ENCODE data around the gene DNAH3. TPM values are rescaled to one million over a fixed set of nuclear protein-coding genes. Genes with fewer than 3 reads are reported as not detected.
A peak's percentile ranks its signal among the peaks of the same experiment; 100 is the strongest.

Gene DNAH3
- total and polyA plus RNA-seq, 2 experiments from 2014 or later, result 0.70 to 1.3 TPM

- Histone ChIP-seq H3K36me3 (ENCODE audit: insufficient read depth) (peaks cover 5% of the 10 kb centered on the region), H4K20me1 (replicated peaks; ENCODE audit: insufficient read depth) (peaks cover 17% of the 10 kb centered on the region), H3K79me2 (replicated peaks; ENCODE audit: insufficient read depth) (peaks cover 76% of the 10 kb centered on the region), H2AFZ (peak within 1 kb of the TSS; percentile 70), H3K9me2 (ENCODE audit: insufficient read depth) (no peaks in the 10 kb centered on the region), H3F3A (replicated peaks; ENCODE audit: low read depth) (no peaks in the 10 kb centered on the region), H3K4me2 (peak within 1 kb of the TSS; percentile 96), H3K27me3 (ENCODE audit: insufficient read depth) (no peaks in the 10 kb centered on the region), H3K27ac (ENCODE audit: low read depth) (peak within 1 kb of the TSS; percentile 97), H3K4me1 (ENCODE audit: insufficient read depth) (peaks cover 43% of the 10 kb centered on the region), H3K4me3 (peak within 1 kb of the TSS; percentile 88)
- Mint-ChIP-seq H3K27me3 (ENCODE audit: insufficient read depth, low read depth, poor library complexity) (peaks cover 6% of the 10 kb centered on the region), H3K4me3 (peak within 1 kb of the TSS; percentile 89), H3K9me3 (peaks cover 2% of the 10 kb centered on the region; the same call in 1 of the 3 replicates), H3K27ac (peak within 1 kb of the TSS; percentile 99), H3K4me1 (peaks cover 51% of the 10 kb centered on the region), H3K36me3 (ENCODE audit: low read depth) (peaks cover 21% of the 10 kb centered on the region)
- ATAC-seq (peak; percentile 90), DNase-seq (ENCODE audit: low spot score) (peak; percentile 98)
- TF ChIP-seq, protein P1, sequence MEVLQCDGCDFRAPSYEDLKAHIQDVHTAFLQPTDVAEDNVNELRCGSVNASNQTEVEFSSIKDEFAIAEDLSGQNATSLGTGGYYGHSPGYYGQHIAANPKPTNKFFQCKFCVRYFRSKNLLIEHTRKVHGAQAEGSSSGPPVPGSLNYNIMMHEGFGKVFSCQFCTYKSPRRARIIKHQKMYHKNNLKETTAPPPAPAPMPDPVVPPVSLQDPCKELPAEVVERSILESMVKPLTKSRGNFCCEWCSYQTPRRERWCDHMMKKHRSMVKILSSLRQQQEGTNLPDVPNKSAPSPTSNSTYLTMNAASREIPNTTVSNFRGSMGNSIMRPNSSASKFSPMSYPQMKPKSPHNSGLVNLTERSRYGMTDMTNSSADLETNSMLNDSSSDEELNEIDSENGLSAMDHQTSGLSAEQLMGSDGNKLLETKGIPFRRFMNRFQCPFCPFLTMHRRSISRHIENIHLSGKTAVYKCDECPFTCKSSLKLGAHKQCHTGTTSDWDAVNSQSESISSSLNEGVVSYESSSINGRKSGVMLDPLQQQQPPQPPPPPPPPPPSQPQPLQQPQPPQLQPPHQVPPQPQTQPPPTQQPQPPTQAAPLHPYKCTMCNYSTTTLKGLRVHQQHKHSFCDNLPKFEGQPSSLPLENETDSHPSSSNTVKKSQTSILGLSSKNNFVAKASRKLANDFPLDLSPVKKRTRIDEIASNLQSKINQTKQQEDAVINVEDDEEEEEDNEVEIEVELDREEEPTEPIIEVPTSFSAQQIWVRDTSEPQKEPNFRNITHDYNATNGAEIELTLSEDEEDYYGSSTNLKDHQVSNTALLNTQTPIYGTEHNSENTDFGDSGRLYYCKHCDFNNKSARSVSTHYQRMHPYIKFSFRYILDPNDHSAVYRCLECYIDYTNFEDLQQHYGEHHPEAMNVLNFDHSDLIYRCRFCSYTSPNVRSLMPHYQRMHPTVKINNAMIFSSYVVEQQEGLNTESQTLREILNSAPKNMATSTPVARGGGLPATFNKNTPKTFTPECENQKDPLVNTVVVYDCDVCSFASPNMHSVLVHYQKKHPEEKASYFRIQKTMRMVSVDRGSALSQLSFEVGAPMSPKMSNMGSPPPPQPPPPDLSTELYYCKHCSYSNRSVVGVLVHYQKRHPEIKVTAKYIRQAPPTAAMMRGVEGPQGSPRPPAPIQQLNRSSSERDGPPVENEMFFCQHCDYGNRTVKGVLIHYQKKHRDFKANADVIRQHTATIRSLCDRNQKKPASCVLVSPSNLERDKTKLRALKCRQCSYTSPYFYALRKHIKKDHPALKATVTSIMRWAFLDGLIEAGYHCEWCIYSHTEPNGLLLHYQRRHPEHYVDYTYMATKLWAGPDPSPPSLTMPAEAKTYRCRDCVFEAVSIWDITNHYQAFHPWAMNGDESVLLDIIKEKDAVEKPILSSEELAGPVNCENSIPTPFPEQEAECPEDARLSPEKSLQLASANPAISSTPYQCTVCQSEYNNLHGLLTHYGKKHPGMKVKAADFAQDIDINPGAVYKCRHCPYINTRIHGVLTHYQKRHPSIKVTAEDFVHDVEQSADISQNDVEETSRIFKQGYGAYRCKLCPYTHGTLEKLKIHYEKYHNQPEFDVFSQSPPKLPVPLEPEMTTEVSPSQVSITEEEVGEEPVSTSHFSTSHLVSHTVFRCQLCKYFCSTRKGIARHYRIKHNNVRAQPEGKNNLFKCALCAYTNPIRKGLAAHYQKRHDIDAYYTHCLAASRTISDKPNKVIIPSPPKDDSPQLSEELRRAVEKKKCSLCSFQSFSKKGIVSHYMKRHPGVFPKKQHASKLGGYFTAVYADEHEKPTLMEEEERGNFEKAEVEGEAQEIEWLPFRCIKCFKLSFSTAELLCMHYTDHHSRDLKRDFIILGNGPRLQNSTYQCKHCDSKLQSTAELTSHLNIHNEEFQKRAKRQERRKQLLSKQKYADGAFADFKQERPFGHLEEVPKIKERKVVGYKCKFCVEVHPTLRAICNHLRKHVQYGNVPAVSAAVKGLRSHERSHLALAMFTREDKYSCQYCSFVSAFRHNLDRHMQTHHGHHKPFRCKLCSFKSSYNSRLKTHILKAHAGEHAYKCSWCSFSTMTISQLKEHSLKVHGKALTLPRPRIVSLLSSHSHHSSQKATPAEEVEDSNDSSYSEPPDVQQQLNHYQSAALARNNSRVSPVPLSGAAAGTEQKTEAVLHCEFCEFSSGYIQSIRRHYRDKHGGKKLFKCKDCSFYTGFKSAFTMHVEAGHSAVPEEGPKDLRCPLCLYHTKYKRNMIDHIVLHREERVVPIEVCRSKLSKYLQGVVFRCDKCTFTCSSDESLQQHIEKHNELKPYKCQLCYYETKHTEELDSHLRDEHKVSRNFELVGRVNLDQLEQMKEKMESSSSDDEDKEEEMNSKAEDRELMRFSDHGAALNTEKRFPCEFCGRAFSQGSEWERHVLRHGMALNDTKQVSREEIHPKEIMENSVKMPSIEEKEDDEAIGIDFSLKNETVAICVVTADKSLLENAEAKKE (CRISPR knock-in tag; IDR thresholded peaks at IDR 0.05), result no peak
- TF ChIP-seq EZH2 (IDR thresholded peaks at IDR 0.05; ENCODE audit: low read depth, unreplicated experiment), result no peak
- TF ChIP-seq STAT1 (IDR thresholded peaks at IDR 0.05; ENCODE audit: unreplicated experiment), result no peak
- no peak for TF ChIP-seq JUNB (IDR thresholded peaks at IDR 0.05; ENCODE audit: unreplicated experiment)
- TF ChIP-seq POLR2AphosphoS5 (IDR thresholded peaks at IDR 0.05; ENCODE audit: low read depth), result peak; percentile 76
- no peak; the same call in 1 of the 2 replicates for TF ChIP-seq ETS1 (IDR thresholded peaks at IDR 0.05)
- TF ChIP-seq EZH2phosphoT487 (IDR thresholded peaks at IDR 0.05; ENCODE audit: unreplicated experiment), result no peak
- no peak for TF ChIP-seq NANOG (IDR thresholded peaks at IDR 0.05; ENCODE audit: borderline replicate concordance)
- TF ChIP-seq CTCF (conservative IDR thresholded peaks at IDR 0.05; ENCODE audit: low read depth in 2 of 2), result no peak
- TF ChIP-seq ZNF114 (CRISPR knock-in tag; IDR thresholded peaks at IDR 0.05), result no peak
- TF ChIP-seq REST (IDR thresholded peaks at IDR 0.05; ENCODE audit: unreplicated experiment), result no peak
- TF ChIP-seq CREB1 (CRISPR knock-in tag; IDR thresholded peaks at IDR 0.05; ENCODE audit: low read depth), result peak; percentile 93
Measured at GRCh38 chr16:20900299-20901067, 250.2 kb downstream of the DNAH3 start, which contains the start of the genes DCUN1D3 and LYRM1. Gene DCUN1D3, minus strand, starts transcription at chr16:20900358. Its CDS starts 37,820 bp downstream, at chr16:20862538. Gene LYRM1, plus strand, starts transcription at chr16:20900771. Its CDS starts 14,785 bp downstream, at chr16:20915556.

Data from GM23338 (cell line).